ENCODE results near the gene NKAIN4.

The NKAIN4 gene

DNA sequence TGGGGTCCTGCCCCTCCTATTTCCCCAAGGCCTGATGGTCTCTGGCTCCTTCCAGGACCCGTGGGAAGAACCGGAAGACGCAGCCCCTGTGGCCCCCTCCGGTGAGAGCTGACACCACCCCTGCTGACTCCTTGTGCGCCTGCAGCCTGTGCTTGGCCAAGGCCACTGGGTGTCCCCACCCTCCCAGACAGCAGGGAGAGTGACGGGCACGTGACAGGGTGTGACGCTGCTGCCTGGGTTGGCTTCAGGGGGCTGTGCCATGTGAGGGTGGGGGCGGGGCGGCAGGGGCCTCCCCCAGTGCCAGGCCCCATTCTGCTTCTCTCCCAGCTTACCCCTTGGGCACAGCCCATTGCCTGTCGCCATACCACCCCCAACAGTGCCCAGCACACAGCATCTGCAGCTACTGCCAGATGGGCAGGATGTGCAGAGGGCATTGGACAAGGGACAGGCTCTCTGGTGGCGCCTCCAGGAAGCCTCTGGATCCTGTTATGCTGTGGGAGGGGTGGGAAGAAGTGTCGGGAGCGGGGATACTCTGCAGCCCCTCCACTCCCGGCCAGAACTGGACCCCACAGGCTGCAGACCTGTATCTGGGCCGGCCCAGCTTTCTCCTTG, 15.6 kb downstream of the NKAIN4 start:
- DNase-seq (ENCODE audit: low spot score) = no peak

DNA sequence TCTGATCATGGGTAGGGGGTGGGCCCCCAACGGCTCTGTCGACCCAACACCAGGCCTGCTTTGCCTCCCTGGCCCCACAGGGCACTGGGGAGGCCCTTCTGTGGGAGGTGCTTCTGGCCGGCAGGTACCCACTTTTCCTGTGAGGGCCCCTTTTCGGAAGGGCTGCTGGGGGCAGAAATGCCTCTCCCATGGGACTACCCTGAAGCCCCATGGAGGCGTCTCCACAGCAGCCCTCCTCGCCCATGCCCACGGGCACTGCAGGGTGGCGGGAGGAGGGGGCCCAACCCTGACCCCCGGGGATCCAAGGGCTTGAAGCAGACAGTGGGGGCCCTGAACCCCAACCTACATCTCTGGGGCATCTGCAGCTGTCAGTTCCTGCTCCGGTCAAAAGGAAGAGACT, 16.2 kb downstream of the NKAIN4 start:
- TF ChIP-seq, protein P1, sequence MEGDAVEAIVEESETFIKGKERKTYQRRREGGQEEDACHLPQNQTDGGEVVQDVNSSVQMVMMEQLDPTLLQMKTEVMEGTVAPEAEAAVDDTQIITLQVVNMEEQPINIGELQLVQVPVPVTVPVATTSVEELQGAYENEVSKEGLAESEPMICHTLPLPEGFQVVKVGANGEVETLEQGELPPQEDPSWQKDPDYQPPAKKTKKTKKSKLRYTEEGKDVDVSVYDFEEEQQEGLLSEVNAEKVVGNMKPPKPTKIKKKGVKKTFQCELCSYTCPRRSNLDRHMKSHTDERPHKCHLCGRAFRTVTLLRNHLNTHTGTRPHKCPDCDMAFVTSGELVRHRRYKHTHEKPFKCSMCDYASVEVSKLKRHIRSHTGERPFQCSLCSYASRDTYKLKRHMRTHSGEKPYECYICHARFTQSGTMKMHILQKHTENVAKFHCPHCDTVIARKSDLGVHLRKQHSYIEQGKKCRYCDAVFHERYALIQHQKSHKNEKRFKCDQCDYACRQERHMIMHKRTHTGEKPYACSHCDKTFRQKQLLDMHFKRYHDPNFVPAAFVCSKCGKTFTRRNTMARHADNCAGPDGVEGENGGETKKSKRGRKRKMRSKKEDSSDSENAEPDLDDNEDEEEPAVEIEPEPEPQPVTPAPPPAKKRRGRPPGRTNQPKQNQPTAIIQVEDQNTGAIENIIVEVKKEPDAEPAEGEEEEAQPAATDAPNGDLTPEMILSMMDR (IDR thresholded peaks at IDR 0.05; ENCODE audit: extremely low read depth, missing control alignments) = no peak
- no peak for DNase-seq (ENCODE audit: low spot score)

More for the DNA sequence above, 15.6 kb downstream of the NKAIN4 start:
- TF ChIP-seq, protein P1 (IDR thresholded peaks at IDR 0.05; ENCODE audit: extremely low read depth, missing control alignments) = no peak

DNA sequence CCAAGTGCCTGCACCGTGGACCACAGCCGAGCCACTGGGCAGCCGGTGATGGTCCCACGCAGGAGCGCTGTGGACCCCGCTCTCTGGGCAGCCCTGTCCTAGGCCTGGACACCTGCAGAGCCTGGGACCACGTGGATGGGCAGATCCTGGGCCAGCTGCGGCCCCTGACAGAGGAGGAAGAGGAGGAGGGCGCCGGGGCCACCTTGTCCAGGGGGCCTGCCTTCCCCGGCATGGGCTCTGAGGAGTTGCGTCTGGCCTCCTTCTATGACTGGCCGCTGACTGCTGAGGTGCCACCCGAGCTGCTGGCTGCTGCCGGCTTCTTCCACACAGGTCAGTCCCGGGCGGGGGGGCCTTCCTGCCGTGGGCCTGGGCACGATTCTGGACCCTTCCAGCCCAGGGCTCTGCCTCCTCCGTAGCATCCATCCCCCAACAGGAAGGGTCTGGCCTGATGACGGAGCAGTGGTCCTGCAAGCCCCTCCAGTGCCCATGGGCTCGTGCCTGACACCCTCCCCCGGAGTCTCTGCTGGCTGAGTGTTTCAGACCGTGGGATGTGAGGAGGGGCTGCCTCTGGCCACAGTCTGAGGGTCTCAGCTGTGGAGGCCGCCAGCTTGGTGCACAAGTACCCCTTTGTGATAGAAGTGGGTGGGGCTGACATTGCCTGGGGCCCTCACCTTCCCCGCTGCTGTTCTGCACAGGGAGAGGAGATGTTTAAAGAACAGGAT, 18.0 kb downstream of the NKAIN4 start:
- TF ChIP-seq, protein P1 (IDR thresholded peaks at IDR 0.05; ENCODE audit: extremely low read depth, missing control alignments) = no peak
- DNase-seq (ENCODE audit: low spot score) = no peak

DNA sequence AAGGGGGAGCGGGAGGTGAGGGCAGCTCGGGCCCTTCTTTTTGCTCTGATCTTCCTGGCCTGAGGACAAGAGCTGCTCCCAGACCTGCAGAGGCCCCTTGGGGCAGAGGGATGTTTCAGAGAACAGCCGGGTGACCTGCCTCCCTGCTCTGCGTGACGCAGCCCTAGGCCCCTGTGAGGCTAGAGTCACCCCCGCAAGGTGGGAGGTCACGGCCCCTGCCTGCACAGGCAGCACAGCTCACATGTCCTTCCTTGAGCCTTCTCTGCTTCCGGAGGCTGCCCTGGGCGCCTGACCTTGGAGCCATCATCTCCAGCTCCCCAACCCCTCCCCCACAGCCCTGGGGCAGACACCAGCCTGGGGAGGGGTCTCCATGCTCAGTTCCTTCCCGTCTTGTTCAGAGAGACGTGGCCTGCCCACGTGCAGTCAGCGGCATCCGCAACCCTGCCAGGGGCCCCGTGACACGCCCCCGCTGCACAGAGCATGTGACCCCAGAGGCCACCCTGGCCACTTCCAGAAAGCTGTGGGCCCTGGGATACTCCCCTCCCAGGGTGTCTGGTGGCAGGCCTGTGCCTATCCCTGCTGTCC, 18.8 kb downstream of the NKAIN4 start, which contains the start of gene BIRC7:
TSS of gene BIRC7 (plus strand) at position 507 of the 585 bp plus-strand sequence. CDS start 192 bp downstream, outside the sequence.
- TF ChIP-seq, protein P1 (IDR thresholded peaks at IDR 0.05; ENCODE audit: extremely low read depth, missing control alignments) = no peak
- DNase-seq (ENCODE audit: low spot score) = no peak

DNA sequence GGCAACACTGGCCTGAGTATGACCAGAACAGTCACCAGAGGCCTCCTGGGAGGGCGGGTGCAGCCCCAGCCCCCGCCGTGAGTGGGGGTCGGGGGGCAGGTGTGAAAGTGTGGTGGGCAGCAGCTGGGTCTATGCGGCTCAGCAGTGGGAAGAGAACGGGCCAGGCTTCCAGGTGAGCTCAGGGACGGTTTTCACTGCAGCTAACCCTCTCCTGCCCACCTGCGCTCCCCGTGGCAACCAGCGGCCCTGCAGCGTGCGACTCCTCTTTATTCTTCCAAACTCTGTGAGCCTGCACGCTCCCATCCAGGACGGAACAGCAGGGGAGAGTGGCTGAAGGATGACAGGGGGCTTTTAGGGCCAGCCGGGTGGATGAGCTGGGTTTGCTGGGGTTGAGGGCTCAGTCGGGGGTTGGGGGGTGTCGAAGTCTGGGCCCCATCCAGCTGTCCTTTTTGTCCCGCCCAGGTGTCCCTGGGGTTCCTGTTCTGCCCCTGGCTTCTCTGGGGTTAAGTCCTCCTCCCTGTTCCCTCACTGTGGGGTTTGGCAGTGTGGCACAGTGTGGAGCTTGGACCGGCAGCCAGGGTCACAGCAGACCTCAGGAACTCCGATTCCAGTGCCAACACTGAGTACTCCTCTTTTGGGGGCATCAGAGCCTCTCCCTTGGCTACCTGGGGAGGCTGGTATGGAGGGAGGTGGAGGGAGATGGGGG, 19.4 kb downstream of the NKAIN4 start:
- DNase-seq (ENCODE audit: low spot score) = peak; percentile 62
- TF ChIP-seq, protein P1 (IDR thresholded peaks at IDR 0.05; ENCODE audit: extremely low read depth, missing control alignments) = peak; percentile 37

DNA sequence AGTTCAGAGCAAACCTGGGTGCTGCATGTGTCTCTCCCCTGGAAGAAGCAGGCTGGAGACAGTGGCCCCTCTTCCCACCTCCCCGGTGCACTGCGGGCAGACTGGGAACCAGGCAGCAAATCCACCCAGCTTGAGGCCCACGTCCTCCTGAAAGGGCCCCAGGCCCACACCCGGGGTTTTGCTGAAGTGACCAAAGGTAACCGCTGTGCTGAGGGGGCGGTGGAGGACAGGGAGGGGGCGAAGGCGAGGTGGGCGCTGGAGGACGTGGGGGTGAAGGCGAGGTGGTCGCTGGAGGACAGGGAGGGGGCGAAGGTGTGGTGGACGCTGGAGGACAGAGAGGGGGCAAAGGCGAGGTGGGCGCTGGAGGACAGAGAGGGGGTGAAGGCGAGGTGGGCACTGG, 20.3 kb downstream of the NKAIN4 start:
- TF ChIP-seq, protein P1 (IDR thresholded peaks at IDR 0.05; ENCODE audit: extremely low read depth, missing control alignments) = no peak
- DNase-seq (ENCODE audit: low spot score) = no peak

DNA sequence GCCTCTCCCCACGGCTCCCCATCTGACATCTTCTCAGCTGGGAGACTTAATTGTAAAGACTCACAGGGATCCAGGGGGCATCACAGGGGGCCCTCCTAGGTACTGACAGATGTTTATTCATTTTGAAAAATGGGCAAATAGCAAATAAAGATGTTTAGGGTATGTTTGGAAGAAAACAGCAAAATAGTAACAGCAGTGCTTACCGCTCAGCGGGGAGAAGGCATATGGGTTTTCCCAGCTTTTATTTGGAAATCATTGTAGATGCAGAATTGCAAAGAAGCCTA, 21.3 kb downstream of the NKAIN4 start:
- TF ChIP-seq, protein P1 (IDR thresholded peaks at IDR 0.05; ENCODE audit: extremely low read depth, missing control alignments) = no peak
- no peak for DNase-seq (ENCODE audit: low spot score)

All from GM20000 (cell line).